IPS-18a (cell line): Measurements from ENCODE around the gene NECAB2.

Experiments
- H3K27ac ChIP-seq: one replicate; pipeline ENCODE4 v1.5.1; 2013; ENCODE audit warnings: low read length
- H3K27me3 ChIP-seq: one replicate; pipeline ENCODE4 v1.6.1; 2013; ENCODE audit warnings: mild to moderate bottlenecking, low read length; ENCODE audit not compliant: control insufficient read depth, insufficient read depth
- H3K36me3 ChIP-seq: one replicate; pipeline ENCODE4 v1.6.1; 2013; ENCODE audit warnings: low read depth, low read length; ENCODE audit not compliant: control insufficient read depth
- H3K4me1 ChIP-seq: one replicate; pipeline ENCODE4 v1.6.1; 2013; ENCODE audit warnings: low read depth, low read length; ENCODE audit not compliant: control insufficient read depth
- H3K4me3 ChIP-seq: one replicate; pipeline ENCODE4 v1.5.1; 2013; ENCODE audit warnings: low read length
- H3K9ac ChIP-seq: one replicate; pipeline ENCODE4 v1.6.1; 2013; ENCODE audit warnings: mild to moderate bottlenecking, low read length, moderate library complexity
- H3K9me3 ChIP-seq: one replicate; pipeline ENCODE4 v1.6.1; 2013; ENCODE audit warnings: low read depth, low read length; ENCODE audit not compliant: control insufficient read depth

NECAB2 gene

DNA sequence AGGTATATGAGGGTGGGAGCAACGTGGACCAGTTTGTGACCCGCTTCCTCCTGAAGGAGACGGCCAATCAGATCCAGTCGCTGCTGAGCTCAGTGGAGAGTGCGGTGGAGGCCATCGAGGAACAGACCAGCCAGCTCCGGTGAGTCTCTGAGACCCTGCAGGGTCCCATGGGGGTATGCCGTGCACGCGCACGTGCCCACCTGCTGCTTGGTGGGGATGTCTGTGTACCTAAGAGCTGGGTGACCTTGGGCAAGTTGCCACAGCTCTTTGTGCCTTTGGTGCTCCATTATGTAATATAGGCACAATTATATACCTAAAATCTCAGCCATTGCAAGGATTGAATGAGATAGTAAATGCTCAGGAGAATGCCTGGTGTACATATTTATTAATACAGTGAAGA is 22.4 kb downstream of the NECAB2 start:
- H3K9ac ChIP-seq = no peak overlapping the region
- no peaks in the 10 kb centered on the region for H3K9me3 ChIP-seq
- H3K36me3 ChIP-seq = no peaks in the 10 kb centered on the region
- no peaks in the 10 kb centered on the region for H3K27me3 ChIP-seq
- no peak overlapping the region for H3K27ac ChIP-seq
- H3K4me1 ChIP-seq = peaks cover 4% of the 10 kb centered on the region
- no peak overlapping the region for H3K4me3 ChIP-seq

DNA sequence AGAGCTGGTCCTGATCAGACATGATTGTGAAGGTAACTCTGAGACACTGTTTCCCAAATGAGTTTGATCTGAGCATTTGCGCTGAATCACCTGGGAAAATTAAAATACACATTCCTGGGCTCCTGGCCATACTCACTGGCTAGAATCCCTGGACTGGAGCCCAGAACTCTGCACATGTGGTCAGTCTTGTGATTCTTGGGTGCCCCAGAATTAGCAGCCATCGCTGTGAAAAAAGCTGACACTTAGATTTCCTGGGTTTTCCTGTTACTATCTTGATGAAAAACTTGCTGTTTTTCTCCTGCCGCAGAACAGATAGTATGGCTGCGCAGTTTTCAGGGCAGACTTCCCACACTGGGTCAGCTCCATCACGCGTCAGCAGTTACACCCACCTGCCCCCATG is 24.6 kb downstream of the NECAB2 start:
- H3K9ac ChIP-seq = no peak overlapping the region
- H3K27ac ChIP-seq = no peak overlapping the region
- no peaks in the 10 kb centered on the region for H3K9me3 ChIP-seq
- peaks cover 6% of the 10 kb centered on the region for H3K4me1 ChIP-seq
- no peaks in the 10 kb centered on the region for H3K36me3 ChIP-seq
- H3K27me3 ChIP-seq = no peaks in the 10 kb centered on the region
- no peak overlapping the region for H3K4me3 ChIP-seq

DNA sequence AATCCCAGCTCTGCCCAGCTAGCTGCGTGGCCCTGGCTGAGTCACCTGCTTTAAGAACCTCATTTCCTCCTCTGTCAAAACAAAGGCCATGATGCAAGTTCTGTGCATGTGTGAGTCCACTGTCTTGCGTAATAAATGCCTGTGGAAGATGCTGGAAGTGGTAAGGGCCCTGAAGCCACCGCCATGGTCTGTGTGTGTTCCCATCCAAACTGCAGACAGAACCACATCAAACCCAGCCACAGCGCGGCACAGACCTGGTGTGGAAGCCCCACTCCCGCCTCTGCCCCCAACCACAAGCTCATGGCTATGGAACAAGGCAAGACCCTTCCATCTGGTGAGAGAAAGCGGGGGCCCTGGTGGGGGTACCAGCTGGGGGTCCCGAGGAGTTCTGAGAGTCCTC is 26.0 kb downstream of the NECAB2 start:
- H3K9me3 ChIP-seq = no peaks in the 10 kb centered on the region
- H3K27me3 ChIP-seq = no peaks in the 10 kb centered on the region
- H3K4me3 ChIP-seq = no peak overlapping the region
- no peaks in the 10 kb centered on the region for H3K36me3 ChIP-seq
- peaks cover 6% of the 10 kb centered on the region for H3K4me1 ChIP-seq
- H3K9ac ChIP-seq = no peak overlapping the region
- H3K27ac ChIP-seq = no peak overlapping the region

DNA sequence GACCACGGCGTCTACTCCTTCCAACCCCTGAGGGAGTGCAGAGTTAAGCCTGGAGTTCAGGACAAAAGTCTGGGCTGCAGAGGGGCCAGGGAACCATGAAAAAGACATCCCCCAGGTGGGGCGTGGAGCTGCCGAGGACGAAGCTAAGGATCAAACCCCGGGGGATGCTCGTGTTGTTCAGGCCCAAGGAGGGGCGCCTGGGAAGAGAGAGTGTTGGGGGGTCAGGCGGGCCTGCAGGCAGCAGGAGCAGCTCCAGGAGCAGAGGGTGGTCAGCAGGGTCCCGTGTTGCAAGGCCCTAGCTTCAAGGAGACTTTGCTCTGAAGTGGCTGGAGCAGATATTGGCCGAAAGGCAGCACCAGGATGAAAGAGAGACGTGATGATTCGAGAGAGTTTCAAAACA is 26.7 kb downstream of the NECAB2 start:
- Histone ChIP-seq H3K4me1 (peaks cover 6% of the 10 kb centered on the region), H3K4me3 (no peak overlapping the region), H3K27me3 (no peaks in the 10 kb centered on the region), H3K9ac (no peak overlapping the region), H3K27ac (no peak overlapping the region), H3K9me3 (no peaks in the 10 kb centered on the region), H3K36me3 (no peaks in the 10 kb centered on the region)

DNA sequence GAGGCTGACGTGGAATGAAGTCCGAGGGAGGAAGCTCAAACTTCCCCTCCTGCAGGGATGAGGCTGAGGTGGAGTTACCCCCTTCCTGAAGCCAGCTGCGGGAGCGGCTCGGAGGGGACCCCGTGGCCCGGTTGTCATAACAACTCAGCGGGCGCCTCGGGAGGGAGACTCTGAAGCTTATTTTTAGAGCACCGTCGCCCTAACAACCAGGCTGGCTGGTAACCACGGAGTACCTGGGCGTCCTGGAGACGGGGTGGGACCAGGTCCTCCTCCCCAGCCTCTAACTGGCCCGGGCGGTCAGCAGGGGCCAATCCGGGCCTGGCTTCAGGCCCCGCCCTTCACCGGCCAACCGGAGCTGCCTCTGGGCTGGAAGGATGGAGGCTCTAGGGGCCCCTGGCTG is 27.7 kb downstream of the NECAB2 start:
- peak overlapping the region; percentile 18 for H3K4me3 ChIP-seq
- peak overlapping the region; percentile 54 for H3K27ac ChIP-seq
- no peaks in the 10 kb centered on the region for H3K36me3 ChIP-seq
- peaks cover 6% of the 10 kb centered on the region for H3K4me1 ChIP-seq
- H3K27me3 ChIP-seq = no peaks in the 10 kb centered on the region
- H3K9ac ChIP-seq = peak overlapping the region; percentile 5
- no peaks in the 10 kb centered on the region for H3K9me3 ChIP-seq

DNA sequence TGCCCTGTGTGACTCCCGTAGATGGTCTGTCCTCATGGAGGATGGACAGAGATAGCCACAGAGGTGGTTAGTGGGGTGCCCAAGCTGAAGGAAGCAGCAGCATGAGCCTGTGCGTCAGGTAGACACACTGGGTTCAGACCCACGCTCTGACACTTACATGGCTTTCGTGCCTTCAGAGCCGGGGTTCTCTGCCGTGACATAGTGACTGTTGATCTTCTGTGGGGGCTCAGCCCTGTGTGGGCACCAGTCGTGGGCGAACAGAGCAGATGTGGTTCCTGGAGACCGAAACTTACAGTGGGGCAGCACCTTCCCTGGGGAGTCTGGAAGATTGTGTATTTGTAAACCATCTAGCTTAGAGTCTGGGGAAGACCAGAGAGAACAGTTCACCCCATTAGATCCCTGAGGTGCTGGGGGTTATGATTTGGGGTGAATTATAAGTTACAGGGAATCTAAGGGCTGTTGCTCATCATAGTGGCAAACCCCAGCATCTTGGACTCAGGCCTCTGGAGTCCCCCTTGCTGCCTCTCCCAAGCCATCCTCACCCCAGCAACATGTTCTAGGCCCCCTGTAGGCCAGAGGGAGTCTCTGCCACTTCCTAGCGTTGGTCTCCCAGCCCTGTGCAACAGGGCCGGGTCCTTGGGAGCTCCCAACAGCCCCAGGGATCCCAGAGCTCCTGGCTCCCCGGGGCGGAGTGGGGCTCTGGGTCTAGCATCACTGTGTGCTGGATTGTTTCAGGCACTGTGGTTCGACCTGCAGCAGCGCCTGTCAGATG is 28.6 kb downstream of the NECAB2 start:
- H3K27ac ChIP-seq = no peak overlapping the region
- H3K4me1 ChIP-seq = peaks cover 8% of the 10 kb centered on the region
- no peaks in the 10 kb centered on the region for H3K27me3 ChIP-seq
- H3K36me3 ChIP-seq = no peaks in the 10 kb centered on the region
- no peaks in the 10 kb centered on the region for H3K9me3 ChIP-seq
- no peak overlapping the region for H3K4me3 ChIP-seq
- H3K9ac ChIP-seq = no peak overlapping the region

DNA sequence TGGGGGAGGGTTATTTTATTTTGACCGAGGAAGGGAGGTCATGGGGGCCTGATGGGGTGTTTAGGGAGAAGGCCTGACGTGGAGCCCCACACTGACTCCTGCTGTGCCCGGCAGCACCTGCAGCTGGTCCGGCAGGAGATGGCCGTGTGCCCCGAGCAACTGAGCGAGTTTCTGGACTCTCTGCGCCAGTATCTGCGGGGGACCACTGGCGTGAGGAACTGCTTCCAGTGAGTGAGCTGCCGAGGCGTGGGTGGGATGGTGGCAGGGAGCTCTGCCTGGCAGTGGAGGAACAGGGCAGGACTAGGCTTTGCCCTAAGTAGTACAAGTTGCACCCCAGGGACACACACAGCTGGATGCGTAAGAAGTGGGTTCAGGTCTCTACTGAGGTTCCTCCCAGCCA is 30.0 kb downstream of the NECAB2 start:
- Histone ChIP-seq H3K27ac (no peak overlapping the region), H3K4me3 (no peak overlapping the region), H3K4me1 (peaks cover 8% of the 10 kb centered on the region), H3K36me3 (no peaks in the 10 kb centered on the region), H3K27me3 (no peaks in the 10 kb centered on the region), H3K9ac (no peak overlapping the region), H3K9me3 (no peaks in the 10 kb centered on the region)

DNA sequence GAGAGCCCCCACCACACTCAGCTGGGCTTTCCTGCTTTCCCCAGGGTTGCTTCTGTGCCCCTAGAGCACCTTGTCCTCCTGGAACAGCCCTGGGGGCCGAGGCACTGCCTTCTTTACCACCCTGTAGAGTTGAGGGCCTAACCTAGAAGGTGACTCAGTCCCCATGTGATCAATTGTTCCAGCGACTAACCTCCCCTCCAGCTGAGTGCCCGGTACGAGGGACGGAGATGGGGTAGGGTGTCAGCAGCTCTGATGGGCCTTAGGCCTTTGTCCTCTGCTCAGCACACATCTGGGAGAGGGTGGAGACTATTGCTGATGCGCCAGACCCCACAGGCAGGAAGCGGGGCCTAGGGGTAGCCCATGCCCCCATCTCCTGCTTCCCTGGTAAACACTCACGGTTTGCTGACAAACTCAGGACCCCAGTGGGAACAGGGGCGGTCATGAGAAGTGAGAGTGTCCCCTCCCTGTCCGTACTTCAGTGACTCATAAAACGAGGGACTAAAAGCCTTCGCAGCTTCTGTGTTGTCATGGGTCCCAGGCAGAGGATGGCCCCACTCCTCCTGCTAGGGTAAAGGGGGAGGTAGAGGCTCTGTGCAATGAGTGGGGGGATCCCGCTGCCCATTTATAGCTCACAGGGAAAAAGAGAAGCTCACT is 33.1 kb downstream of the NECAB2 start:
- H3K27ac ChIP-seq = no peak overlapping the region
- H3K27me3 ChIP-seq = no peaks in the 10 kb centered on the region
- no peaks in the 10 kb centered on the region for H3K9me3 ChIP-seq
- H3K9ac ChIP-seq = no peak overlapping the region
- H3K36me3 ChIP-seq = no peaks in the 10 kb centered on the region
- H3K4me3 ChIP-seq = no peak overlapping the region
- H3K4me1 ChIP-seq = peaks cover 3% of the 10 kb centered on the region

DNA sequence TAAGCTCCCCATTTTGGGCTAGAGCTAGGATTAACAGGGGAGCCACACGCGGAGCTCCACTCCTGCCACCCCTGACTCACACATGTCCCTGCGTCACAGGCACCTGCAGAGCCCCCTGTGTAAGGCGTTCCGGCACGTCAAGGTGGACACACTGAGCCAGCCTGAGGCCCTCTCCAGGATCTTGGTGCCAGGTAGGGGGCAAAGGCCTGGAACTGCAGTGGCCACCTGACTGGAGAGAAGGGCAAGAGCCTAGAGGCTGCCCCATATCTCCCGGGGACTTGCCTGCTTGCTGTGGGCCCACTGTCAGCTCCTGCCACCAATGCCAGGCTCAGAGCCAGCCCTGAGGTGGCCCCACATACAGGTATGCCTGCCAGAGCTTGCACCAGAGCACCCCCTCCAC is 33.7 kb downstream of the NECAB2 start:
- Histone ChIP-seq H3K27me3 (no peaks in the 10 kb centered on the region), H3K9ac (no peak overlapping the region), H3K36me3 (no peaks in the 10 kb centered on the region), H3K4me3 (no peak overlapping the region), H3K9me3 (no peaks in the 10 kb centered on the region), H3K27ac (no peak overlapping the region), H3K4me1 (peaks cover 3% of the 10 kb centered on the region)

DNA sequence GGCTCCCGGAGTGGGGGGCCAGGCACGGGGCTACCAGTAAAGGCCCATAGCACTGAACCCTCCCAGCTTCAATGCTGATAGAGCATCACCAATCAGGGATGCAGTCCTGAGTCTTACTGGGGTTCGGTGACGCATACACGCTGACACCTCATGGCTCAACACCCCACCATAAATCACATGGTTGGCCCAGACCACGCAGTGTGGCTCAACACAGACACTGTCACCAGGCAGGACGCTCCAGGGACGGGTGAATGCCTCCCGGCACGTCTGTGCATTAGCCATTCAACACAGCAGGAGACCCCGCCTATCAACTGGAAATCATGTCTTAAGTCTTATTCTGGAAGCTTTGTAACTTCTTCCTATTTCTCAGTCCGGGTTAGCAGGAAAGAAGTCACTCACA is 35.0 kb downstream of the NECAB2 start:
- Histone ChIP-seq H3K4me3 (no peak overlapping the region), H3K9ac (no peak overlapping the region), H3K9me3 (no peaks in the 10 kb centered on the region), H3K36me3 (no peaks in the 10 kb centered on the region), H3K27ac (no peak overlapping the region), H3K27me3 (no peaks in the 10 kb centered on the region), H3K4me1 (peaks cover 3% of the 10 kb centered on the region)

DNA sequence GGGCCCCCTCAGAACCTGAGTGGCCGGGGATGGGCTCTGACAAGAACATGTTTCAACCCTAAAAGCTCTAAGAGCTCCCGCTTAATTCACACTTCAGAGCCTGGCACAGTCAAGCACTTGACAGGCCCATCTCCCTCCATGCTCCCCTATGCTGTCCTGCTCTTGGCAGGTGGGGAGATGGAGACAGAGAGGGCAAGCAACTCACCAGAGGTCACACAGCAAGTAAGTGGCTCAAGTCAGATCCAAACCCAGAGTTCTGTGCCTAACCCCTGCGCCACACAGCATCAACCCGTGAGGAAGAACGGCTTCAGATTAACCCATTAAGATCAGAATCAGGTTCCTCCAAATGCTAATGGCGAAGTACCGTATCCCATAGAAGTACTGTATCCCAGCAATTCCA is 36.4 kb downstream of the NECAB2 start:
- H3K9ac ChIP-seq = no peak overlapping the region
- H3K27ac ChIP-seq = no peak overlapping the region
- no peaks in the 10 kb centered on the region for H3K27me3 ChIP-seq
- H3K4me3 ChIP-seq = no peak overlapping the region
- peaks cover 3% of the 10 kb centered on the region for H3K4me1 ChIP-seq
- no peaks in the 10 kb centered on the region for H3K9me3 ChIP-seq
- no peaks in the 10 kb centered on the region for H3K36me3 ChIP-seq

DNA sequence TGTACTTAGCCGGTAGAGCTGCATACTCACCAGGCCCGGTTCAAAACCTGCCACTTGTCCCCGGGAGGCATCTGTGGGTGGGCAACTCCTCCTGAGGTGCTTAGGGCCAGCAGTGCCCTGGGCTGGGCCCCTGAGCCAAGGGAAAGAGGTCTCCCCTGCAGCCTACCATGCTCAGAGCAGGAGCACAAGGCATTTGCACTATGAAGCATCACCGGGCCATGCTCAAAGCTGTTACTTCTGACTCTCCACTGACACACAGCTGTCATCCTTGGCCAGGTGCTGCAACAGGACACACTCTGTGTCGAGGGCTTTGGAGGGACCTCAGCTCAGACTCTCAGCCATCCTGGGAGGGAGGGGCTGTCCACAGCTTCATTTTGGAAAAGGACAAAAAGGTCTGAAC is 37.3 kb downstream of the NECAB2 start:
- H3K9ac ChIP-seq = no peak overlapping the region
- peaks cover 3% of the 10 kb centered on the region for H3K4me1 ChIP-seq
- no peaks in the 10 kb centered on the region for H3K36me3 ChIP-seq
- H3K27ac ChIP-seq = no peak overlapping the region
- H3K4me3 ChIP-seq = no peak overlapping the region
- no peaks in the 10 kb centered on the region for H3K9me3 ChIP-seq
- H3K27me3 ChIP-seq = no peaks in the 10 kb centered on the region
